ENCODE measurements around the gene NRSN1. TPM values are rescaled to one million over a fixed set of nuclear protein-coding genes. Genes with fewer than 3 reads are reported as not detected.

NRSN1 gene
- total and polyA plus RNA-seq, 2 of the 13 experiments (the other 11 are each of a cell fraction or from before 2014, with no cell fraction given): not detected

- TF ChIP-seq, protein P1, sequence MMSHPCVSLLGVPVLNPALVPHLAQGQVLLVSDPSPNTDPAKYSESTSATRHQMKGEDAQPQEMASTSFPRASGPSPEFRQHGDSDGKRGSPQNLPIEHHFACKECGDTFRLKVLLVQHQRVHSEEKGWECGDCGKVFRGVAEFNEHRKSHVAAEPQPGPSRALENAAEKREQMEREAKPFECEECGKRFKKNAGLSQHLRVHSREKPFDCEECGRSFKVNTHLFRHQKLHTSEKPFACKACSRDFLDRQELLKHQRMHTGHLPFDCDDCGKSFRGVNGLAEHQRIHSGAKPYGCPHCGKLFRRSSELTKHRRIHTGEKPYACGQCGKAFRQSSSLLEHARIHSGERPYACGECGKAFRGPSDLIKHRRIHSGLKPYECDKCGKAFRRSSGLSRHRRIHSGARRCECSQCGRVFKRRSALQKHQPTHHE (CRISPR knock-in tag; IDR thresholded peaks at IDR 0.05; ENCODE audit: borderline replicate concordance): no peak
- TF ChIP-seq MZF1 (CRISPR knock-in tag; IDR thresholded peaks at IDR 0.05; ENCODE audit: borderline replicate concordance) (no peak), EHMT2 (IDR thresholded peaks at IDR 0.05; ENCODE audit: borderline replicate concordance, low read depth, low read length) (peak; percentile 69; the same call in 1 of the 2 replicates), ZSCAN30 (CRISPR knock-in tag; IDR thresholded peaks at IDR 0.05) (no peak), PITX1 (CRISPR knock-in tag; IDR thresholded peaks at IDR 0.05) (peak; percentile 85; the same call in 1 of the 2 replicates), ZNF784 (CRISPR knock-in tag; IDR thresholded peaks at IDR 0.05; ENCODE audit: borderline replicate concordance) (no peak), ARNT (IDR thresholded peaks at IDR 0.05) (no peak), ZNF546 (CRISPR knock-in tag; conservative IDR thresholded peaks at IDR 0.05) (no peak), KLF16 (CRISPR knock-in tag; IDR thresholded peaks at IDR 0.05) (peak in 1 of 2 experiments; percentile 51; a peak in 1 of 4 replicates), ZNF644 (CRISPR knock-in tag; IDR thresholded peaks at IDR 0.05; ENCODE audit: low read depth) (peak; percentile 70), HES4 (CRISPR knock-in tag; IDR thresholded peaks at IDR 0.05; ENCODE audit: borderline replicate concordance) (no peak), ZBED4 (CRISPR knock-in tag; IDR thresholded peaks at IDR 0.05; ENCODE audit: borderline replicate concordance) (peak; percentile 40; the same call in 1 of the 2 replicates), EZH2 (conservative IDR thresholded peaks at IDR 0.05; ENCODE audit: low read depth, low read length) (no peak), CBX2 (IDR thresholded peaks at IDR 0.05; ENCODE audit: low read depth, low read length) (no peak), CBX2 (CRISPR knock-in tag; IDR thresholded peaks at IDR 0.05; ENCODE audit: low read depth) (no peak), NFE2L1 (CRISPR knock-in tag; IDR thresholded peaks at IDR 0.05; ENCODE audit: borderline replicate concordance) (no peak), ZNF503 (CRISPR knock-in tag; IDR thresholded peaks at IDR 0.05) (peak; percentile 92)
Measured at GRCh38 chr6:24148154-24148570, 22.1 kb downstream of the NRSN1 start (continued).
